Measurements from ENCODE around the gene SMIM35.

The SMIM35 gene

GRCh38 chr11:118000067-118000849 lies 86.5 kb downstream of the SMIM35 start:
- DNase-seq, result no peak

- DNase-seq, result no peak
These were observed 87.3 kb downstream of the SMIM35 start for GRCh38 chr11:117999354-117999993.

- DNase-seq, result no peak
These were observed 88.0 kb downstream of the SMIM35 start for GRCh38 chr11:117998664-117999353.

- DNase-seq, result no peak
These were observed 88.8 kb downstream of the SMIM35 start for GRCh38 chr11:117997823-117998579.

GRCh38 chr11:117997406-117997805 lies 89.4 kb downstream of the SMIM35 start:
- DNase-seq, result no peak

GRCh38 chr11:117996058-117996457 lies 90.7 kb downstream of the SMIM35 start:
- no peak for DNase-seq

GRCh38 chr11:117995472-117995871 lies 91.3 kb downstream of the SMIM35 start:
- DNase-seq, result no peak

- DNase-seq, result no peak
These were observed 92.6 kb downstream of the SMIM35 start for GRCh38 chr11:117993988-117994745.

- DNase-seq, result no peak
These were observed 94.1 kb downstream of the SMIM35 start for GRCh38 chr11:117992620-117993019.

- no peak for DNase-seq
These were observed 94.6 kb downstream of the SMIM35 start for GRCh38 chr11:117992136-117992535.

- no peak for DNase-seq
These were observed 97.2 kb downstream of the SMIM35 start for GRCh38 chr11:117989351-117990102.

GRCh38 chr11:117986981-117987574 lies 99.7 kb downstream of the SMIM35 start:
- peak; percentile 54 for DNase-seq

- DNase-seq, result peak; percentile 82
These were observed 100.5 kb downstream of the SMIM35 start, which contains the start of gene IL10RA for GRCh38 chr11:117985953-117986887. Gene IL10RA (plus strand): TSS chr11:117986394. CDS start chr11:117986468, 74 bp downstream.

- no peak for DNase-seq
These were observed 102.3 kb downstream of the SMIM35 start for GRCh38 chr11:117984476-117984875.

GRCh38 chr11:117983163-117983475 lies 103.6 kb downstream of the SMIM35 start:
- DNase-seq, result no peak

- DNase-seq, result no peak
These were observed 106.0 kb downstream of the SMIM35 start for GRCh38 chr11:117980720-117981119.

- no peak for DNase-seq
These were observed 106.5 kb downstream of the SMIM35 start for GRCh38 chr11:117980280-117980679.

- DNase-seq, result no peak
These were observed 107.1 kb downstream of the SMIM35 start for GRCh38 chr11:117979481-117980211.

GRCh38 chr11:117978991-117979390 lies 107.8 kb downstream of the SMIM35 start:
- no peak for DNase-seq
